GM21529 (cell line): ENCODE data around the gene AP1S3.
"Not testable (repeated sequence)": the region's sequence is repeated elsewhere in the genome, so short reads cannot be mapped to it uniquely, and the experiment has no call there.

Experiments used
- ATAC-seq: cut with Tn5 transposase; IDR thresholded peaks from one replicate; pipeline ENCODE4 v1.9.1; 2021; ENCODE audit not compliant: unreplicated experiment

AP1S3 gene

GRCh38 chr2:223854741-223855140, 17.4 kb upstream of the AP1S3 start:
- no peak for ATAC-seq

- no peak for ATAC-seq
Measured at GRCh38 chr2:223853425-223853837, 16.0 kb upstream of the AP1S3 start.

- no peak for ATAC-seq
Measured at GRCh38 chr2:223852281-223852795, 15.0 kb upstream of the AP1S3 start.

- ATAC-seq = no peak
Measured at GRCh38 chr2:223847410-223847809, 10.0 kb upstream of the AP1S3 start.

GRCh38 chr2:223846515-223846914, 9.1 kb upstream of the AP1S3 start:
- ATAC-seq = no peak

GRCh38 chr2:223841436-223842190, 4.2 kb upstream of the AP1S3 start:
- no peak for ATAC-seq

- peak; percentile 68 for ATAC-seq
Measured at GRCh38 chr2:223835701-223836532, 1.5 kb downstream of the AP1S3 start.

GRCh38 chr2:223834431-223834830, 3.0 kb downstream of the AP1S3 start:
- no peak for ATAC-seq

- ATAC-seq = no peak
Measured at GRCh38 chr2:223832241-223832903, 5.0 kb downstream of the AP1S3 start.

GRCh38 chr2:223829128-223829527, 8.3 kb downstream of the AP1S3 start:
- no peak for ATAC-seq

GRCh38 chr2:223828314-223828713, 9.1 kb downstream of the AP1S3 start:
- no peak for ATAC-seq

- no peak for ATAC-seq
Measured at GRCh38 chr2:223826995-223827394, 10.4 kb downstream of the AP1S3 start.

- peak; percentile 46 for ATAC-seq
Measured at GRCh38 chr2:223824301-223824700, 13.1 kb downstream of the AP1S3 start.

GRCh38 chr2:223822818-223823217, 14.6 kb downstream of the AP1S3 start:
- ATAC-seq = no peak

GRCh38 chr2:223820549-223820948, 16.8 kb downstream of the AP1S3 start:
- ATAC-seq = no peak

- no peak for ATAC-seq
Measured at GRCh38 chr2:223819891-223820290, 17.5 kb downstream of the AP1S3 start.

- no peak for ATAC-seq
Measured at GRCh38 chr2:223815884-223816570, 21.4 kb downstream of the AP1S3 start.

GRCh38 chr2:223815186-223815883, 22.0 kb downstream of the AP1S3 start:
- no peak for ATAC-seq

- ATAC-seq = not testable (repeated sequence)
Measured at GRCh38 chr2:223814764-223815163, 22.6 kb downstream of the AP1S3 start.

- no peak for ATAC-seq
Measured at GRCh38 chr2:223813329-223813728, 24.1 kb downstream of the AP1S3 start.
